A673 (cell line): ENCODE data around the gene ATCAY.

Source experiments
- EZH2 ChIP-seq: fragments of 200-600 bp; sonication (generic); IDR thresholded peaks from 2 replicates; pipeline ENCODE4 v1.6.1; 2017; ENCODE audit warnings: borderline replicate concordance, low read depth, mild to moderate bottlenecking, mixed read lengths, antibody characterized with exemption, low read length; ENCODE audit not compliant: poor library complexity, severe bottlenecking
- TF ChIP-seq, protein P1 (sequence below): fragments of 300-800, 200-600 bp; sonication (generic); conservative IDR thresholded peaks from 2 replicates; pipeline ENCODE4 v1.5.1; 2017; ENCODE audit warnings: low read depth, mild to moderate bottlenecking, antibody characterized with exemption, low read length, moderate library complexity, mixed read lengths

DNA sequence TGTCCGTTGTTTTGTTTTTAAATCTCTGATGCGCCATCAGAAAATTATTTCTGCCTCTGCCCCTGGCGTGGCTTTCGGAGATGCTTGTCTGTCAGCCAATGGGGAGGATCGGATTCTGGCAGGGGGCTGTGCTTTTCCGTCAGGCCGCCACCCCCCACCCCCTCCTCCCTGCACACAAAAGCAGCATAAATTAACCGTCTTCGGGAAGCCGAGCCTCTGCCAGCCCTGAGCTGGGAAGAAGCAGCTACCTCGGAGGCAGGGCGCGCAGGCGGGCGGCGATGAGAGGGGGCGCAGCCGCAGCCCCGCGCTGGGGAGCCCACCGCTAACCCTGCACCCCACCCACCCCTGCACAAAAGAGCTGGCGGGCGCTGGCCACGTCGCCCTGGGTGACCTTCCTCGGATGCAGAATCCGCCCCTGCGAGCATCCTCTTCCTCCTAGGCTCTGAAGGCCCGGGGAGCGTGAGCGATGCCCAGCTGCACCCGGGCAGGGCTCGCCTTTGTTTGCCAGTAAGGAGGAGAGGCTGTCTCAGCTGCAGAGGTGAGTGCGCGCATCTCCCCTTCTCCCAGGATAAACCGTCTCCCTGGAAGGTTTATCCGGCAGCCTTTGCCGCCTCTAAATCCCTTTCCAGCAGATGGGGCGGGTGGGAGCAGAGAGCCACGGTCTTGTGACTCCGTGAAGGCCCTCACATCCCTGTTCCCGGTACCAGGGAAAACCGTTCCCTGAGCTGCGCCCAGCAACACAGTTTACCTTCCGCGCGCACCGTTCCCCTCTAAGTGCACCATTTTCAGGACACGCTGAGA is at the start of gene ATCAY:
- TF ChIP-seq, protein P1, sequence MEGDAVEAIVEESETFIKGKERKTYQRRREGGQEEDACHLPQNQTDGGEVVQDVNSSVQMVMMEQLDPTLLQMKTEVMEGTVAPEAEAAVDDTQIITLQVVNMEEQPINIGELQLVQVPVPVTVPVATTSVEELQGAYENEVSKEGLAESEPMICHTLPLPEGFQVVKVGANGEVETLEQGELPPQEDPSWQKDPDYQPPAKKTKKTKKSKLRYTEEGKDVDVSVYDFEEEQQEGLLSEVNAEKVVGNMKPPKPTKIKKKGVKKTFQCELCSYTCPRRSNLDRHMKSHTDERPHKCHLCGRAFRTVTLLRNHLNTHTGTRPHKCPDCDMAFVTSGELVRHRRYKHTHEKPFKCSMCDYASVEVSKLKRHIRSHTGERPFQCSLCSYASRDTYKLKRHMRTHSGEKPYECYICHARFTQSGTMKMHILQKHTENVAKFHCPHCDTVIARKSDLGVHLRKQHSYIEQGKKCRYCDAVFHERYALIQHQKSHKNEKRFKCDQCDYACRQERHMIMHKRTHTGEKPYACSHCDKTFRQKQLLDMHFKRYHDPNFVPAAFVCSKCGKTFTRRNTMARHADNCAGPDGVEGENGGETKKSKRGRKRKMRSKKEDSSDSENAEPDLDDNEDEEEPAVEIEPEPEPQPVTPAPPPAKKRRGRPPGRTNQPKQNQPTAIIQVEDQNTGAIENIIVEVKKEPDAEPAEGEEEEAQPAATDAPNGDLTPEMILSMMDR: no peak
- TF ChIP-seq EZH2: no peak
